Endothelial cell of umbilical vein (primary cell): Measurements from ENCODE around the gene FAM200C. TPM values are rescaled to one million over a fixed set of nuclear protein-coding genes. Genes with fewer than 3 reads are reported as not detected.
A peak's percentile ranks its signal among the peaks of the same experiment; 100 is the strongest.

Experiments used
- Bru-seq: library from RNA; stranded (reverse); fragments of 400-500 nt; gene quantifications from one replicate; lab custom pipeline; 2021; lab: Mats Ljungman, UMichigan
- BruChase-seq, 2 experiments: library from RNA; stranded (reverse); fragments of 400-500 nt; gene quantifications; one replicate each; lab custom pipeline; 2021; lab: Mats Ljungman, UMichigan
- BruUV-seq: library from RNA; stranded (reverse); fragments of 400-500 nt; replicated peaks from 2 replicates; lab custom pipeline; 2021; lab: Mats Ljungman, UMichigan
- CTCF ChIA-PET: fragments of 300-600, 350-600 bp; sonication (Branson Sonifier 250); formaldehyde crosslinking; loops from one replicate; lab custom pipeline; 2021; ENCODE audit warnings: antibody characterized with exemption, inconsistent platforms; lab: Charles Lee
- POLR2A ChIA-PET: fragments of 300-600, 350-600 bp; sonication (Branson Sonifier 250); formaldehyde crosslinking; loops from one replicate; lab custom pipeline; 2021; ENCODE audit warnings: antibody characterized with exemption, inconsistent platforms; lab: Charles Lee
- DNase-seq: peaks from one replicate; pipeline ENCODE4 v3.0.0-alpha.2; 2011; ENCODE audit warnings: low read depth, low spot score
- FAIRE-seq: peaks from 2 replicates; lab custom pipeline; 2011; peaks lifted over from hg19 to GRCh38; lab: Jason Lieb, UNC
- H2AFZ ChIP-seq: 2 replicates; pipeline ENCODE4 v1.6.0; 2012; ENCODE audit warnings: low read depth, low read length, control low read depth, inconsistent platforms
- H3K27ac ChIP-seq: 2 replicates; pipeline ENCODE4 v1.5.1; 2011; ENCODE audit warnings: low read depth, mild to moderate bottlenecking, control low read depth, low read length, moderate library complexity; ENCODE audit not compliant: insufficient read depth
- H3K27me3 ChIP-seq, 2 experiments: 2 replicates each; pipeline versions ENCODE4 v1.6.0 to v1.6.1; 2011; ENCODE audit warnings: low read length in 2 of 2, mixed read lengths in 1 of 2; ENCODE audit not compliant: control insufficient read depth in 2 of 2, insufficient read depth in 2 of 2
- H3K36me3 ChIP-seq, 2 experiments: 2 replicates in 1 of 2; 3 replicates in 1 of 2; pipeline ENCODE4 v1.5.1; 2011; ENCODE audit warnings: low read length in 2 of 2, mild to moderate bottlenecking in 1 of 2, moderate library complexity in 1 of 2; ENCODE audit not compliant: control insufficient read depth in 2 of 2, insufficient read depth in 2 of 2; ENCODE audit errors: extremely low read depth in 1 of 2
- H3K4me1 ChIP-seq: 3 replicates; pipeline ENCODE4 v1.5.1; 2011; ENCODE audit warnings: mild to moderate bottlenecking, low read length; ENCODE audit not compliant: control insufficient read depth, insufficient read depth; ENCODE audit errors: extremely low read depth
- H3K4me2 ChIP-seq: 2 replicates; pipeline ENCODE4 v1.6.1; 2011; ENCODE audit warnings: low read length, control low read depth, mixed read lengths; ENCODE audit not compliant: insufficient read depth
- H3K4me3 ChIP-seq, 3 experiments: fragments of 200-600 bp in 1 of 3; sonication (generic), shearing (Covaris generic) in 1 of 3; replicated peaks in 1 of 3; 2 replicates each; pipeline ENCODE4 v1.5.1; 2011 to 2016; ENCODE audit warnings: control low read depth in 3 of 3, low read length in 3 of 3, mild to moderate bottlenecking in 2 of 3, inconsistent platforms in 1 of 3, low read depth in 1 of 3, moderate library complexity in 1 of 3; ENCODE audit not compliant: insufficient read depth in 1 of 3
- H3K79me2 ChIP-seq: 2 replicates; pipeline ENCODE4 v1.6.0; 2012; ENCODE audit warnings: low read length, inconsistent platforms; ENCODE audit not compliant: control insufficient read depth, insufficient read depth
- H3K9ac ChIP-seq: replicated peaks from 2 replicates; pipeline ENCODE3; 2011; ENCODE audit warnings: low read length, control low read depth; ENCODE audit not compliant: insufficient read depth; ENCODE audit errors: extremely low read depth
- H3K9me1 ChIP-seq: replicated peaks from 3 replicates; pipeline ENCODE4 v1.6.0; 2011; ENCODE audit warnings: mild to moderate bottlenecking, low read length; ENCODE audit not compliant: control insufficient read depth, insufficient read depth; ENCODE audit errors: extremely low read depth
- H3K9me3 ChIP-seq: replicated peaks from 2 replicates; pipeline ENCODE4 v1.5.1; 2012; ENCODE audit warnings: low read length, inconsistent platforms; ENCODE audit not compliant: control insufficient read depth, insufficient read depth
- H4K20me1 ChIP-seq: replicated peaks from 2 replicates; pipeline ENCODE3; 2011; ENCODE audit warnings: mild to moderate bottlenecking, low read length; ENCODE audit not compliant: control insufficient read depth, insufficient read depth; ENCODE audit errors: extremely low read depth
- CTCF ChIP-seq, 2 donors: IDR thresholded peaks; 1 replicate in 1 of 2; 2 replicates in 1 of 2; pipeline ENCODE4 v1.5.1; 2011; ENCODE audit warnings: low read length in 2 of 2, mild to moderate bottlenecking in 2 of 2, moderate library complexity in 2 of 2, control low read depth in 1 of 2, inconsistent platforms in 1 of 2, low read depth in 1 of 2; ENCODE audit not compliant: insufficient read depth in 1 of 2; ENCODE audit errors: extremely low read depth in 1 of 2
- EZH2 ChIP-seq: IDR thresholded peaks from 2 replicates; pipeline ENCODE4 v1.6.1; 2012; ENCODE audit warnings: borderline replicate concordance, low read depth, mild to moderate bottlenecking, moderate library complexity, low read length, inconsistent platforms; ENCODE audit not compliant: severe bottlenecking
- FOS ChIP-seq: IDR thresholded peaks from 2 replicates; pipeline ENCODE4 v1.6.1; 2011; ENCODE audit warnings: mild to moderate bottlenecking, low read length, moderate library complexity, borderline replicate concordance; ENCODE audit not compliant: insufficient read depth
- GATA2 ChIP-seq: IDR thresholded peaks from 2 replicates; pipeline ENCODE4 v1.7.0; 2011; ENCODE audit warnings: low read depth, mild to moderate bottlenecking, moderate library complexity, mixed read lengths, low read length; ENCODE audit not compliant: insufficient read length, insufficient read depth
- JUN ChIP-seq: IDR thresholded peaks from 2 replicates; pipeline ENCODE4 v1.6.1; 2011; ENCODE audit warnings: borderline replicate concordance, low read depth; ENCODE audit not compliant: insufficient read length, insufficient read depth
- MAX ChIP-seq: IDR thresholded peaks from 2 replicates; pipeline ENCODE4 v1.6.1; 2011; ENCODE audit not compliant: insufficient read depth, insufficient read length
- MYC ChIP-seq: IDR thresholded peaks from one replicate; pipeline ENCODE4 v1.6.1; 2011; ENCODE audit warnings: mild to moderate bottlenecking, low read depth, low read length
- POLR2A ChIP-seq: IDR thresholded peaks from 2 replicates; pipeline ENCODE4 v1.6.1; 2012; ENCODE audit warnings: low read depth, mild to moderate bottlenecking, control low read depth, low read length
- POLR2AphosphoS5 ChIP-seq: IDR thresholded peaks from 2 replicates; pipeline ENCODE4 v1.6.1; 2012; ENCODE audit warnings: low read depth, mild to moderate bottlenecking, control low read depth, low read length, moderate library complexity; ENCODE audit not compliant: insufficient read depth
- dilution Hi-C: fragments of 300-500 bp; cut with MboI; formaldehyde crosslinking; loops from one replicate; pipeline ENCODE4 v1.15.0; 2019; ENCODE audit warnings: low sequenced_read_pairs; ENCODE audit not compliant: extremely low pct_ligation_motif_present
- intact Hi-C: fragments of 100-400 bp; cut with micrococcal nuclease; formaldehyde crosslinking; loops from one replicate; pipeline ENCODE4 v1.10.0; 2022
- long read RNA-seq: library from polyadenylated mRNA; stranded (forward); transcript quantifications from one replicate; pipeline ENCODE4 v2.0.0, GENCODE V29; 2021
- polyA minus RNA-seq, 3 experiments: library from RNA; depleted of rRNA, polyadenylated mRNA; stranded (reverse); fragments of >200 nt; gene quantifications; 1 replicate in 1 of 3; 2 replicates in 2 of 3; pipeline ENCODE4 v1.2.3, GENCODE V29; 2011
- polyA plus RNA-seq, 4 experiments: library from polyadenylated mRNA; depleted of rRNA in 3 of 4; stranded (reverse) in 3 of 4; unstranded in 1 of 4; fragments of >200 nt; gene quantifications; 2 replicates each; pipeline versions ENCODE4 v1.2.1 to v1.2.3, GENCODE V29; 2011 to 2012; ENCODE audit warnings: missing spikeins in 1 of 4
- total RNA-seq: library from RNA; stranded (reverse); gene quantifications from 2 replicates; pipeline ENCODE4 v1.2.3, GENCODE V29; 2021

FAM200C gene
- total RNA-seq (2.6 and 2.7 TPM in 2 replicates), polyA plus RNA-seq (0.76 and 0.86 TPM in 2 replicates), polyA minus RNA-seq (1.3 and 1.7 TPM in 2 replicates), Bru-seq, nascent RNA (percentile 81 among the genes with signal in this experiment), BruChase-seq, experiment 1, labeled RNA remaining after a 6-hour chase (percentile 56 among the genes with signal in this experiment), BruChase-seq, experiment 2, labeled RNA remaining after a 2-hour chase (percentile 59 among the genes with signal in this experiment)
- 1.2 and 1.4 TPM in 2 replicates for polyA plus RNA-seq (2011; cell fraction: cytosol; rRNA removed)
- polyA plus RNA-seq (2011; cell fraction: nucleus; rRNA removed): 2.4 and 3.3 TPM in 2 replicates
- 1.3 and 1.7 TPM in 2 replicates for polyA plus RNA-seq (2012)
- 2.3 TPM for polyA minus RNA-seq (2011; cell fraction: cytosol; rRNA and poly(A)+ RNA removed)
- polyA minus RNA-seq (2011; cell fraction: nucleus; rRNA and poly(A)+ RNA removed): 2.5 and 5.1 TPM in 2 replicates
- long read RNA-seq, transcript ZBED8-201 (2 exons, 2,851 nt): major isoform, 6 of 13 reads
- long read RNA-seq, partial matches to known transcripts: 0 of 13 reads
- long read RNA-seq, other reads (novel, unspliced or antisense): 7 of 13 reads

GRCh38 chr5:160399402-160400353 is at the start of gene FAM200C:
Gene FAM200C, minus strand, starts transcription at chr5:160400054. Its CDS starts 4,564 bp downstream, at chr5:160395490.
- dilution Hi-C loops: no loop called here
- BruUV-seq: TSS peak; percentile 63
- DNase-seq: peak; percentile 95
- peak; percentile 90 for FAIRE-seq
- H3K4me3 ChIP-seq: peak within 1 kb of the TSS; percentile 57 to 84 (median 72)
- peaks cover 9% of the 10 kb centered on the region for H3K4me1 ChIP-seq
- TF ChIP-seq POLR2A: peak; percentile 96
- TF ChIP-seq GATA2: peak; percentile 32
- no peak for TF ChIP-seq EZH2
- no peak for TF ChIP-seq CTCF (IDR thresholded peaks at IDR 0.05; ENCODE audit: extremely low read depth in 1 of 2, insufficient read depth in 1 of 2, low read depth in 1 of 2, low read length in 2 of 2)
- TF ChIP-seq MAX: no peak
- TF ChIP-seq POLR2AphosphoS5: peak; percentile 95
- no peak for TF ChIP-seq JUN
- TF ChIP-seq MYC: no peak
- TF ChIP-seq FOS: no peak
- CTCF ChIA-PET: interaction anchor here (0.7 to 2.9 kb wide), 5 partner anchors 9 to 379 kb away, joined by 3 to 18 read pairs (median 7); partner anchors contain the start of gene SLU7
- peak within 1 kb of the TSS; percentile 77 for H3K4me2 ChIP-seq
- H3K27me3 ChIP-seq: no peaks in the 10 kb centered on the region
- H3K9ac ChIP-seq: peak within 1 kb of the TSS; percentile 93
- H4K20me1 ChIP-seq: no peaks in the 10 kb centered on the region
- peaks cover 15% of the 10 kb centered on the region for H3K79me2 ChIP-seq
- intact Hi-C loops: loop anchor here (1.0 to 10.0 kb wide), 3 partner anchors 20 to 1195 kb away; partner anchors contain the start of genes RNF145 and SLU7
- peak within 1 kb of the TSS; percentile 77 for H3K27ac ChIP-seq
- H3K9me1 ChIP-seq: no peaks in the 10 kb centered on the region
- no peaks in the 10 kb centered on the region for H3K9me3 ChIP-seq
- H2AFZ ChIP-seq: peak within 1 kb of the TSS; percentile 52
- POLR2A ChIA-PET: interaction anchor here (0.6 to 0.7 kb wide), 2 partner anchors 20 to 295 kb away, joined by 6 to 10 read pairs; partner anchors contain the start of gene SLU7
- peaks cover 6 to 7% of the 10 kb centered on the region in 2 experiments for H3K36me3 ChIP-seq
